CD4-positive, alpha-beta T cell (primary cell): ENCODE results near the gene RAPGEF5. TPM values are rescaled to one million over a fixed set of nuclear protein-coding genes. Genes with fewer than 3 reads are reported as not detected.
"Not testable (repeated sequence)": the region's sequence is repeated elsewhere in the genome, so short reads cannot be mapped to it uniquely, and the experiment has no call there.

Experiments
- ATAC-seq: fragments of 200-7000 bp; cut with Tn5 transposase; one replicate; pipeline ENCODE4 v1.10.0; 2022; ENCODE audit warnings: mild to moderate bottlenecking; ENCODE audit not compliant: poor library complexity
- CTCF ChIA-PET: fragments of 350-600 bp; sonication (Branson Sonifier 250); formaldehyde crosslinking; loops from one replicate; lab custom pipeline; 2021; ENCODE audit warnings: antibody characterized with exemption, inconsistent platforms; lab: Charles Lee
- POLR2A ChIA-PET: fragments of 350-600 bp; sonication (Branson Sonifier 250); formaldehyde crosslinking; loops from one replicate; lab custom pipeline; 2021; ENCODE audit warnings: antibody characterized with exemption, inconsistent platforms; lab: Charles Lee
- DNase-seq, 14 experiments: peaks; one replicate each; pipeline ENCODE4 v3.0.0-alpha.2; 2013 to 2020; ENCODE audit warnings: mixed read lengths in 2 of 14
- H3K27ac ChIP-seq, 2 donors: one replicate each; pipeline versions ENCODE4 v1.5.1 to v1.7.0; 2013; ENCODE audit warnings: low read length in 2 of 2, low read depth in 1 of 2, mild to moderate bottlenecking in 1 of 2
- H3K27me3 ChIP-seq, 2 experiments: 1 replicate in 1 of 2; 2 replicates in 1 of 2; pipeline versions ENCODE4 v1.6.1 to v1.7.0; 2013; ENCODE audit warnings: low read length in 2 of 2, control low read depth in 1 of 2, mild to moderate bottlenecking in 1 of 2, moderate library complexity in 1 of 2; ENCODE audit not compliant: insufficient read depth in 2 of 2, control insufficient read depth in 1 of 2
- H3K36me3 ChIP-seq: one replicate; pipeline ENCODE4 v1.6.1; 2013; ENCODE audit warnings: low read length, control low read depth; ENCODE audit not compliant: insufficient read depth
- H3K4me1 ChIP-seq: one replicate; pipeline ENCODE4 v1.6.1; 2013; ENCODE audit warnings: low read length, control low read depth; ENCODE audit not compliant: insufficient read depth
- H3K4me3 ChIP-seq: one replicate; pipeline ENCODE4 v1.5.1; 2013; ENCODE audit warnings: mild to moderate bottlenecking, low read length, moderate library complexity
- H3K9me3 ChIP-seq, 2 experiments: 1 replicate in 1 of 2; 2 replicates in 1 of 2; pipeline versions ENCODE4 v1.6.1 to v1.7.0; 2013; ENCODE audit warnings: low read length in 2 of 2, mild to moderate bottlenecking in 2 of 2, control low read depth in 1 of 2, moderate library complexity in 1 of 2; ENCODE audit not compliant: control insufficient read depth in 1 of 2, insufficient read depth in 1 of 2
- H3K27ac Mint-ChIP-seq: one replicate; pipeline ENCODE4 v1.8.0; 2020; ENCODE audit warnings: mixed read lengths
- H3K27me3 Mint-ChIP-seq: one replicate; pipeline ENCODE4 v1.8.0; 2021; ENCODE audit warnings: mixed read lengths
- H3K36me3 Mint-ChIP-seq: one replicate; pipeline ENCODE4 v1.8.0; 2021; ENCODE audit warnings: low read depth, mixed read lengths
- H3K4me1 Mint-ChIP-seq: one replicate; pipeline ENCODE4 v1.8.0; 2021; ENCODE audit warnings: low read depth, mixed read lengths
- H3K4me3 Mint-ChIP-seq: one replicate; pipeline ENCODE4 v1.8.0; 2020; ENCODE audit warnings: mild to moderate bottlenecking, mixed read lengths
- H3K9me3 Mint-ChIP-seq: one replicate; pipeline ENCODE4 v1.8.0; 2020; ENCODE audit warnings: mixed read lengths
- CTCF ChIP-seq: fragments of 200-600 bp; IDR thresholded peaks from one replicate; pipeline ENCODE4 v1.8.0; 2022; ENCODE audit warnings: antibody characterized with exemption, mild to moderate bottlenecking
- intact Hi-C, 2 experiments: fragments of 100-400 bp; cut with DNase I in 1 of 2; cut with micrococcal nuclease in 1 of 2; formaldehyde crosslinking; loops; one replicate each; pipeline versions ENCODE4 v1.15.1 to v1.9.0; 2023 to 2025; cut with DNase I, micrococcal nuclease
- total RNA-seq, 174 experiments: library from RNA in 2 of 174; stranded (reverse) in 2 of 174; gene quantifications; one replicate each; pipeline ENCODE4 v1.2.3 and lab custom pipeline; 2021 to 2026

RAPGEF5 gene
- total RNA-seq, 2 experiments from 2014 or later = 0.17 TPM; not detected in 1

GRCh38 chr7:22082553-22082885, 274.4 kb downstream of the RAPGEF5 start:
- peak overlapping the region; percentile 89 for H3K4me3 Mint-ChIP-seq
- DNase-seq (no peak), ATAC-seq (peak; percentile 5)
- peaks cover 6 to 9% of the 10 kb centered on the region in 2 experiments for H3K27me3 ChIP-seq
- peak overlapping the region; percentile 66 for H3K4me3 ChIP-seq
- ChIA-PET POLR2A (interaction anchor here (1.1 to 1.9 kb wide), 3 partner anchors 81 to 655 kb away, joined by 3 to 7 read pairs (median 3); partner anchors contain the start of gene SP4), CTCF (interaction anchor here (0.7 to 1.5 kb wide), 2 partner anchors 8 to 28 kb away, joined by 4 read pairs; no protein-coding TSS in a partner anchor)
- H3K27ac Mint-ChIP-seq = peak overlapping the region; percentile 67
- H3K9me3 ChIP-seq = peaks cover 0 to 3% of the 10 kb centered on the region in 2 experiments
- no peak for TF ChIP-seq CTCF
- intact Hi-C loops = loop anchor here (5.0 kb wide), 2 partner anchors 825 to 830 kb away; no protein-coding TSS in a partner anchor
- H3K36me3 Mint-ChIP-seq = no peaks in the 10 kb centered on the region
- H3K27me3 Mint-ChIP-seq = peaks cover 29% of the 10 kb centered on the region
- peaks cover 14% of the 10 kb centered on the region for H3K4me1 ChIP-seq
- peak overlapping the region in 1 of 2 donors; percentile 29 for H3K27ac ChIP-seq
- H3K36me3 ChIP-seq = no peaks in the 10 kb centered on the region
- H3K9me3 Mint-ChIP-seq = no peaks in the 10 kb centered on the region
- peaks cover 11% of the 10 kb centered on the region for H3K4me1 Mint-ChIP-seq

- H3K9me3 ChIP-seq, H3K27ac ChIP-seq, CTCF ChIA-PET, DNase-seq, H3K27ac Mint-ChIP-seq, H3K4me3 Mint-ChIP-seq, H3K9me3 Mint-ChIP-seq, POLR2A ChIA-PET, H3K36me3 ChIP-seq, H3K4me3 ChIP-seq, ATAC-seq, H3K36me3 Mint-ChIP-seq: not testable (repeated sequence)
- Histone ChIP-seq H3K4me1 (peaks cover 14% of the 10 kb centered on the region), H3K27me3 (peaks cover 6 to 22% of the 10 kb centered on the region in 2 experiments)
- intact Hi-C loops = loop anchor here (5.0 kb wide), 2 partner anchors 823 to 828 kb away; no protein-coding TSS in a partner anchor
- Mint-ChIP-seq H3K27me3 (peaks cover 45% of the 10 kb centered on the region), H3K4me1 (peaks cover 11% of the 10 kb centered on the region)
These were observed 276.7 kb downstream of the RAPGEF5 start for GRCh38 chr7:22080219-22080618.

DNA sequence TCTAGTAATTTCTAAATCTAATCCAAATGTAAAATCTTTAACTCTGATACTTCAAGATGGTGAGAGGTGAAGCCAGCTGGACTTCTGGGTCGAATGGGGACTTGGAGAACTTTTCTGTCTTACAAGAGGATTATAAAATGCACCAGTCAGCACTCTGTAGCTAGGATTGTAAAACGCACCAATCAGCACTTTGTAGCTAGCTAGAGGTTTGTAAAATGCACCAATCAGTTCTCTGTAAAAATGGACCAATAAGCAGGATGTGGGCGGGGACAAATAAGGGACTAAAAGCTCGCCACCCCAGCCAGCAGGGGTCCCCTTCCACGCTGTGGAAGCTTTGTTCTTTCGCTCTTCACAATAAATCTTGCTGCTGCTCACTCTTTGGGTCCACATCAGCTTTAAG, 278.1 kb downstream of the RAPGEF5 start:
- DNase-seq, H3K27ac ChIP-seq, H3K4me3 Mint-ChIP-seq, H3K4me3 ChIP-seq, H3K36me3 ChIP-seq, CTCF ChIA-PET, POLR2A ChIA-PET, H3K36me3 Mint-ChIP-seq, H3K27ac Mint-ChIP-seq, H3K9me3 ChIP-seq, H3K9me3 Mint-ChIP-seq, ATAC-seq, intact Hi-C loops: not testable (repeated sequence)
- peaks cover 50% of the 10 kb centered on the region for H3K27me3 Mint-ChIP-seq
- H3K27me3 ChIP-seq = peaks cover 6 to 28% of the 10 kb centered on the region in 2 experiments
- peaks cover 14% of the 10 kb centered on the region for H3K4me1 ChIP-seq
- H3K4me1 Mint-ChIP-seq = peaks cover 11% of the 10 kb centered on the region

GRCh38 chr7:22075561-22075960, 281.4 kb downstream of the RAPGEF5 start:
- ChIA-PET POLR2A (no interaction called here), CTCF (no interaction called here)
- Mint-ChIP-seq H3K9me3 (no peaks in the 10 kb centered on the region), H3K4me3 (no peak overlapping the region), H3K27me3 (peaks cover 51% of the 10 kb centered on the region), H3K27ac (no peak overlapping the region), H3K36me3 (no peaks in the 10 kb centered on the region), H3K4me1 (no peaks in the 10 kb centered on the region)
- Histone ChIP-seq H3K9me3 (peaks cover 0 to 3% of the 10 kb centered on the region in 2 experiments), H3K4me3 (no peak overlapping the region), H3K27me3 (peaks cover 6 to 28% of the 10 kb centered on the region in 2 experiments), H3K36me3 (no peaks in the 10 kb centered on the region), H3K4me1 (no peaks in the 10 kb centered on the region), H3K27ac (no peak overlapping the region)
- DNase-seq (no peak), ATAC-seq (no peak)
- TF ChIP-seq CTCF = no peak
- intact Hi-C loops = no loop called here
